Keratinocyte (primary cell): ENCODE measurements around the gene SCNN1A. TPM values are rescaled to one million over a fixed set of nuclear protein-coding genes. Genes with fewer than 3 reads are reported as not detected.
A peak's percentile ranks its signal among the peaks of the same experiment; 100 is the strongest.

Source experiments
- DNase-seq: peaks from one replicate; pipeline ENCODE4 v3.0.0-alpha.2; 2011; ENCODE audit warnings: low read depth, missing footprints, low spot score
- FAIRE-seq: peaks from 2 replicates; lab custom pipeline; 2011; peaks lifted over from hg19 to GRCh38; lab: Jason Lieb, UNC
- H2AFZ ChIP-seq: 2 replicates; pipeline ENCODE4 v1.6.0; 2012; ENCODE audit warnings: low read length, control low read depth, inconsistent platforms; ENCODE audit not compliant: control insufficient read depth
- H3K27ac ChIP-seq: 2 replicates; pipeline ENCODE4 v1.5.1; 2011; ENCODE audit warnings: low read length; ENCODE audit not compliant: control insufficient read depth, insufficient read depth
- H3K27me3 ChIP-seq: 3 replicates; pipeline ENCODE4 v1.6.0; 2011; ENCODE audit warnings: low read length; ENCODE audit not compliant: control insufficient read depth, insufficient read depth; ENCODE audit errors: extremely low read depth
- H3K36me3 ChIP-seq, 2 experiments: 2 replicates in 1 of 2; 3 replicates in 1 of 2; pipeline ENCODE4 v1.5.1; 2011; ENCODE audit warnings: low read length in 2 of 2, mild to moderate bottlenecking in 1 of 2; ENCODE audit not compliant: control insufficient read depth in 2 of 2, insufficient read depth in 2 of 2; ENCODE audit errors: extremely low read depth in 1 of 2
- H3K4me1 ChIP-seq: 3 replicates; pipeline ENCODE4 v1.5.1; 2011; ENCODE audit warnings: low read length; ENCODE audit not compliant: control insufficient read depth, insufficient read depth; ENCODE audit errors: extremely low read depth
- H3K4me2 ChIP-seq: 3 replicates; pipeline ENCODE4 v1.6.0; 2011; ENCODE audit warnings: low read depth, low read length; ENCODE audit not compliant: control insufficient read depth, insufficient read depth; ENCODE audit errors: extremely low read depth
- H3K4me3 ChIP-seq, 3 experiments: fragments of 200-600 bp in 1 of 3; sonication (generic) in 1 of 3; 2 replicates in 2 of 3; 3 replicates in 1 of 3; pipeline ENCODE4 v1.5.1; 2011 to 2016; ENCODE audit warnings: low read length in 3 of 3, mild to moderate bottlenecking in 3 of 3, control low read depth in 2 of 3, inconsistent platforms in 1 of 3, low read depth in 1 of 3, mixed read lengths in 1 of 3, mixed run types in 1 of 3, moderate library complexity in 1 of 3; ENCODE audit not compliant: control insufficient read depth in 2 of 3, insufficient read depth in 2 of 3; ENCODE audit errors: extremely low read depth in 1 of 3
- H3K79me2 ChIP-seq: 2 replicates; pipeline ENCODE4 v1.6.0; 2012; ENCODE audit warnings: low read length; ENCODE audit not compliant: control insufficient read depth, insufficient read depth
- H3K9ac ChIP-seq: 3 replicates; pipeline ENCODE4 v1.6.0; 2011; ENCODE audit warnings: low read length; ENCODE audit not compliant: control insufficient read depth, insufficient read depth; ENCODE audit errors: extremely low read depth
- H3K9me1 ChIP-seq: 3 replicates; pipeline ENCODE4 v1.6.0; 2011; ENCODE audit warnings: low read length; ENCODE audit not compliant: control insufficient read depth, insufficient read depth; ENCODE audit errors: extremely low read depth
- H3K9me3 ChIP-seq: 2 replicates; pipeline ENCODE4 v1.5.1; 2012; ENCODE audit warnings: low read depth, low read length; ENCODE audit not compliant: control insufficient read depth
- H4K20me1 ChIP-seq: 3 replicates; pipeline ENCODE4 v1.6.0; 2011; ENCODE audit warnings: low read length; ENCODE audit not compliant: control insufficient read depth, insufficient read depth; ENCODE audit errors: extremely low read depth
- EZH2 ChIP-seq: IDR thresholded peaks from one replicate; pipeline ENCODE4 v1.6.1; 2012; ENCODE audit warnings: inconsistent platforms, mild to moderate bottlenecking, low read length, moderate library complexity
- dilution Hi-C: fragments of 300-500 bp; cut with MboI; formaldehyde crosslinking; loops from one replicate; pipeline ENCODE4 v1.7.0; 2020; ENCODE audit warnings: low sequenced_read_pairs; ENCODE audit not compliant: extremely low pct_ligation_motif_present
- polyA plus RNA-seq, 5 experiments: library from polyadenylated mRNA; depleted of rRNA in 3 of 5; stranded (reverse) in 3 of 5; stranded (forward) in 1 of 5; unstranded in 1 of 5; fragments of >200 nt; gene quantifications; 1 replicate in 1 of 5; 2 replicates in 3 of 5; 3 replicates in 1 of 5; pipeline versions ENCODE4 v1.2.1 to v1.2.3, GENCODE V29; 2011 to 2012; ENCODE audit warnings: missing spikeins in 2 of 5, low read depth in 1 of 5, low replicate concordance in 1 of 5
- TF ChIP-seq, protein P1 (sequence below), 3 experiments: IDR thresholded peaks in 1 of 3; conservative IDR thresholded peaks in 1 of 3; optimal IDR thresholded peaks in 1 of 3; 2 replicates in 2 of 3; 3 replicates in 1 of 3; pipeline versions ENCODE3 to v1.5.1; 2011; ENCODE audit warnings: low read length in 3 of 3, mild to moderate bottlenecking in 3 of 3, moderate library complexity in 2 of 3, control low read depth in 1 of 3, inconsistent platforms in 1 of 3; ENCODE audit not compliant: insufficient read depth in 2 of 3; ENCODE audit errors: extremely low read depth in 1 of 3

SCNN1A gene
- polyA plus RNA-seq, 1 donor (not counting 4 experiments of a cell fraction or from before 2014, with no cell fraction given): 11.1 TPM

DNA sequence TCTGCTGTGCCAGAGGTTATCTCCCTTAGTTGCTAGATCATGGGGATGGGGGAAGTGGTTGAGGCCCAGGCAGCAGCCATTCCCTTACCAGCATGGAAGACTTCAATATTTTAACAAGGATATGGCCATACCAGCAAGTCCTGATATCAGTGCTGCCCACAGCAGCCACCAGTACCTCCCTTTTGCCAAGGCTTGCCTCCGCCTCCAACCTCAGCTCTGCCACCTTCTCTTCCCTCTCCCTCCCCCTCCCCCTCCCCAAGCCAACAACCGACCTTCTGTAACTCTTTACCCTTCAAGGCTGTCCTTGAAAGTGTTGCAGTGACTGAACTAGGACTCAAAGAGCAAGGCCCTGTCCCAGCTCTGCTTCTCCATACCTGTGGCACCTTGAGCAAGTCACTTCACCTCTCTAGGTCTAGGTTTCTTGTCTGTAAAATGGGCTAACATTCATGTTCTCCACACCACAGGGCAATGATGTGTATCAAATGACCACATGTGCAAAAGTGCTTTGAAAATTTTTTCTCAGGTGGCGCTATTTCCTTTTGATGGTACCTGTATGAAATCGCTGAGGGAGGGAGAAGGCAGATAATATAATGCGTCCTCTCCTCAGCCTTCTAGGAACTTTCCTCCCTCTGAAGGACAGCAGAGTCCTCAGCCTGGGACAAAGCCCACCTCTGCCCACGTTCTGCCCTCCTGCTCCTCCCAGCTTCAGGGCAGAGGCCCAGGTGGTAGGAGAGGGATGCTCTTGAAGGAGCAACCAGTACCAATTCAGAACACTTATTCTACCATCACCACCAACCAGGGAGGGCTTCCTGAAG is 50.2 kb downstream of the SCNN1A start:
- H3K27me3 ChIP-seq: no peaks in the 10 kb centered on the region
- H3K79me2 ChIP-seq: peaks cover 10% of the 10 kb centered on the region
- DNase-seq: no peak
- H3K36me3 ChIP-seq: peaks cover 27 to 31% of the 10 kb centered on the region in 2 experiments
- TF ChIP-seq EZH2: no peak
- TF ChIP-seq, protein P1, sequence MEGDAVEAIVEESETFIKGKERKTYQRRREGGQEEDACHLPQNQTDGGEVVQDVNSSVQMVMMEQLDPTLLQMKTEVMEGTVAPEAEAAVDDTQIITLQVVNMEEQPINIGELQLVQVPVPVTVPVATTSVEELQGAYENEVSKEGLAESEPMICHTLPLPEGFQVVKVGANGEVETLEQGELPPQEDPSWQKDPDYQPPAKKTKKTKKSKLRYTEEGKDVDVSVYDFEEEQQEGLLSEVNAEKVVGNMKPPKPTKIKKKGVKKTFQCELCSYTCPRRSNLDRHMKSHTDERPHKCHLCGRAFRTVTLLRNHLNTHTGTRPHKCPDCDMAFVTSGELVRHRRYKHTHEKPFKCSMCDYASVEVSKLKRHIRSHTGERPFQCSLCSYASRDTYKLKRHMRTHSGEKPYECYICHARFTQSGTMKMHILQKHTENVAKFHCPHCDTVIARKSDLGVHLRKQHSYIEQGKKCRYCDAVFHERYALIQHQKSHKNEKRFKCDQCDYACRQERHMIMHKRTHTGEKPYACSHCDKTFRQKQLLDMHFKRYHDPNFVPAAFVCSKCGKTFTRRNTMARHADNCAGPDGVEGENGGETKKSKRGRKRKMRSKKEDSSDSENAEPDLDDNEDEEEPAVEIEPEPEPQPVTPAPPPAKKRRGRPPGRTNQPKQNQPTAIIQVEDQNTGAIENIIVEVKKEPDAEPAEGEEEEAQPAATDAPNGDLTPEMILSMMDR (optimal IDR thresholded peaks at IDR 0.05 in 1 of 3, IDR thresholded peaks at IDR 0.05 in 1 of 3, conservative IDR thresholded peaks at IDR 0.05 in 1 of 3; ENCODE audit: extremely low read depth in 1 of 3, insufficient read depth in 2 of 3, low read length in 3 of 3): no peak
- H2AFZ ChIP-seq: no peak overlapping the region
- no peak overlapping the region for H3K27ac ChIP-seq
- dilution Hi-C loops: no loop called here
- no peak overlapping the region for H3K9ac ChIP-seq
- no peaks in the 10 kb centered on the region for H3K9me1 ChIP-seq
- H3K4me2 ChIP-seq: no peak overlapping the region
- FAIRE-seq: no peak
- no peak overlapping the region for H3K4me3 ChIP-seq
- peaks cover 4% of the 10 kb centered on the region for H4K20me1 ChIP-seq
- H3K9me3 ChIP-seq: no peaks in the 10 kb centered on the region
- peaks cover 18% of the 10 kb centered on the region for H3K4me1 ChIP-seq

DNA sequence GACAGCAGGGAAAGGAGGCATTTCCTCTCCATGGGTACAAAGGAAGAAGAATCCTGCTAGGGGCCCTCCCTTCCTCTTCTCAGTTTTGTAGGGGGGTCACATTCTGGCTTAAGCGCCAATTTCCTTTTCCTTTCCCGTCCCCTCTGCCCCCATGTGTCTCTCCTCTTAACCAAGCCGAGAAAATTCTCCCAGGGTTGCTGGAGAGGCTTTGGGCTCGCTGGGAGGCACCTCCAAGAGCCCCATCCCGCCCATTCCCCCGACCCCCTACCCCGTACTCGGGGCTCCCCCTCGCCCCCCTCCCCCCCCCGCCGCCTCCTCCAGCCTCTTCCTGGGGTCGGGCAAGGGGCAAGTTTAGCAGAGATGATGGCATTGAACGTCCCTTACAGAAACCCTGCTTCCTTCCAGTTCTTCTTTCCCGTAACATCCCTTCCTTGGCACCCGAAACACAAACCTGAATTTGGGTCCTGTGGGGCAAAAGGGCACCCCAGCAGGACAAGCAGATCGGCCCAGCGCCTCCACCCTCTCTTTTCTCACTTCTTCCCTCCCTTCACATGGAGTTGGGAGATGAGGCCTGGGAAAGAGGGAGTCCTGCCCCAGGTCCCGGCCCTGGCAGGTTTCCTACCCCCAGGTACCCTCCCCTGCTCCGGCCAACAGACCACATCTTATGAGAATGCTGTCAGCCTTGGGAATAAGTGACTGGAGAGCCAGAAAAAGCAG is 51.2 kb downstream of the SCNN1A start:
- FAIRE-seq (no peak), DNase-seq (no peak)
- dilution Hi-C loops: no loop called here
- Histone ChIP-seq H3K9me1 (no peaks in the 10 kb centered on the region), H3K9me3 (no peaks in the 10 kb centered on the region), H2AFZ (no peak overlapping the region), H3K27ac (peak overlapping the region; percentile 79), H3K79me2 (peaks cover 5% of the 10 kb centered on the region), H3K27me3 (no peaks in the 10 kb centered on the region), H3K9ac (peak overlapping the region; percentile 64), H3K4me3 (no peak overlapping the region), H3K36me3 (peaks cover 23% of the 10 kb centered on the region in 2 experiments), H4K20me1 (peaks cover 4% of the 10 kb centered on the region), H3K4me1 (peaks cover 18% of the 10 kb centered on the region), H3K4me2 (peak overlapping the region; percentile 41)
- TF ChIP-seq, protein P1 (optimal IDR thresholded peaks at IDR 0.05 in 1 of 3, IDR thresholded peaks at IDR 0.05 in 1 of 3, conservative IDR thresholded peaks at IDR 0.05 in 1 of 3; ENCODE audit: extremely low read depth in 1 of 3, insufficient read depth in 2 of 3, low read length in 3 of 3): no peak
